PFSK-1 (cell line): Measurements from ENCODE around the gene C19orf47.

Experiments used
- FOXP2 ChIP-seq: optimal IDR thresholded peaks from 2 replicates; pipeline ENCODE3; 2011; ENCODE audit warnings: borderline replicate concordance, control low read depth, inconsistent platforms; ENCODE audit not compliant: insufficient read depth; ENCODE audit errors: extremely low read length, extremely low read depth
- POLR2AphosphoS5 ChIP-seq: IDR thresholded peaks from 2 replicates; pipeline ENCODE4 v1.6.1; 2012; ENCODE audit warnings: low read depth, mild to moderate bottlenecking, control low read depth, low read length, moderate library complexity
- REST ChIP-seq, 2 experiments: IDR thresholded peaks; 2 replicates each; pipeline versions ENCODE4 v1.6.1 to v1.8.0; 2011 to 2012; ENCODE audit warnings: low read depth in 2 of 2, low read length in 2 of 2, control low read depth in 1 of 2, inconsistent platforms in 1 of 2, mild to moderate bottlenecking in 1 of 2, moderate library complexity in 1 of 2; ENCODE audit not compliant: insufficient read depth in 1 of 2
- SIN3A ChIP-seq: IDR thresholded peaks from 2 replicates; pipeline ENCODE4 v1.6.1; 2012; ENCODE audit warnings: mild to moderate bottlenecking, low read length, moderate library complexity, borderline replicate concordance; ENCODE audit not compliant: insufficient read depth
- TAF1 ChIP-seq: IDR thresholded peaks from 2 replicates; pipeline ENCODE4 v1.6.1; 2012; ENCODE audit warnings: low read length, control low read depth, borderline replicate concordance; ENCODE audit not compliant: insufficient read depth

The C19orf47 gene

DNA sequence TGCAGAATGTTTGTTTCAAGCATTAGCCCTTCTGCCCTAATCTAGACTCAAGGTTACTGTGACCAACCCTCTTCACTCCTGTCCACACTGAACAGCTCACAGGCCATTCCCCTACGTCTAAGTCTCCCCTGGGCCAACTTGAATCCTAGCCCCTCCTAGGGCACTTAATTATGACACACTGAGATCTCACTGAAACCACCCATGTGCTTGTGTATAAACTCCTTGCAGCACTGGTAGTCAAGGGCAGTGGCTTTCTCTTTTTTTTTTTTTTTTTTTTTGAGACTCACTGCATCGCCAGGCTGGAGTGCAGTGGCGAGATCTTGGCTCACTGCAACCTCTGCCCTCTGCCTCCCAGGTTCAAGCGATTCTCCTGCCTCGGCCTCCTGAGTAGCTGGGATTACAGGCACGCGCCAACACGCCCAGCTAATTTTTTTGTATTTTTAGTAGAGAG, 61.2 kb downstream of the C19orf47 start:
- TF ChIP-seq TAF1: no peak
- no peak for TF ChIP-seq POLR2AphosphoS5
- TF ChIP-seq FOXP2: no peak
- TF ChIP-seq SIN3A: no peak
- TF ChIP-seq REST (IDR thresholded peaks at IDR 0.05; ENCODE audit: insufficient read depth in 1 of 2, low read depth in 2 of 2, low read length in 2 of 2): no peak

DNA sequence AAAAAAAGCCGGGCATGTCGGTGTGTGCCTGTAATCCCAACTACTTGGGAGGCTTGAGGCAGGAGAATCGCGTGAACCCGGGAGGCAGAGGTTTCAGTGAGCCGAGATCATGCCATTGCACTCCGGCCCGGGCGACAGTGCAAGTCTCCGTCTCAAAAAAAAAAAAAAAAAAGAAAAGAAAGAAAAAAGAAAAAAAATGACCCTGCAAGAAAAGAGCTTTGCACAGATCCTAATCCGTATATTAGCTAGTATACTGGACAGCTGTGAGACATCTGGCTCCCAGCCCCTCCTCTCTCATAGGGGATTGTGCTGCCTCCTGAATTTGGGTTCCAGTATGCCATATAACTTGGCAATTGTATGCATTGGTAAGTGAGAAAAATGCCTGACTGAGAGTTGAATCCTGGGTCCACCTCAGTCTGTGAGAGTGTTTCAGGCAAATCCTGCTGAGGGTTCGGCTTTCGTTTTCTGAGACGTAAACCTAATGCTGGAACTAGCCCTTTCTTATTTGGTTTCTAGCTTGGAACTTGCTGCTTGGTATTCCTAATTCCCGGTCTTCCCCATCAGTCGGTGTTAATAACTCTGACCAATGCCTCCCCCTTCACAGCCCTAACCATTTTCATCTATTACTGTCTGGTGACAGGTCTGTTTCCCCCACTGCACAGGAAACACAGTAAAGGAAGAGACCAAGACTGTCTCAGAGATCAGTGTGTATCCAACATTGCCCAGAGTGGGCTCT, 61.8 kb downstream of the C19orf47 start:
- TF ChIP-seq POLR2AphosphoS5 (no peak), TAF1 (no peak), SIN3A (no peak), REST (IDR thresholded peaks at IDR 0.05; ENCODE audit: insufficient read depth in 1 of 2, low read depth in 2 of 2, low read length in 2 of 2) (no peak), FOXP2 (no peak)

- TF ChIP-seq FOXP2 (peak; percentile 67), SIN3A (0 out of 2 replicates have a peak, but pooled peaks have one; percentile 30), REST (IDR thresholded peaks at IDR 0.05; ENCODE audit: insufficient read depth in 1 of 2, low read depth in 2 of 2, low read length in 2 of 2) (no peak), TAF1 (0 out of 2 replicates have a peak, but pooled peaks have one; percentile 57)
These were observed 62.6 kb downstream of the C19orf47 start for GRCh38 chr19:40285353-40286234.

GRCh38 chr19:40284501-40285352, 63.5 kb downstream of the C19orf47 start, which contains the start of gene AKT2:
AKT2 (minus strand) TSS chr19:40285345; CDS start chr19:40265267, 20,078 bp downstream.
- TF ChIP-seq REST (IDR thresholded peaks at IDR 0.05; ENCODE audit: insufficient read depth in 1 of 2, low read depth in 2 of 2, low read length in 2 of 2) (no peak), FOXP2 (peak; percentile 43)
